Effector memory CD8-positive, alpha-beta T cell (primary cell): ENCODE measurements around the gene CPLX1.
A peak's percentile ranks its signal among the peaks of the same experiment; 100 is the strongest.
"Not testable (repeated sequence)": the region's sequence is repeated elsewhere in the genome, so short reads cannot be mapped to it uniquely, and the experiment has no call there.

Experiments
- ATAC-seq: fragments of 150-1000 bp; cut with Tn5 transposase; replicated peaks from 2 replicates; pipeline ENCODE4 v1.10.0; 2021; ENCODE audit warnings: mild to moderate bottlenecking, moderate library complexity
- DNase-seq, 3 experiments: peaks; one replicate each; pipeline ENCODE4 v3.0.0; 2021
- H3K27ac Mint-ChIP-seq, 2 donors: one replicate each; pipeline ENCODE4 v1.8.0; 2022; ENCODE audit warnings: mild to moderate bottlenecking in 2 of 2, mixed read lengths in 2 of 2, moderate library complexity in 2 of 2
- H3K27me3 Mint-ChIP-seq, 2 donors: one replicate each; pipeline ENCODE4 v1.8.0; 2022; ENCODE audit warnings: mixed read lengths in 2 of 2
- H3K36me3 Mint-ChIP-seq: one replicate; pipeline ENCODE4 v1.8.0; 2022; ENCODE audit warnings: mild to moderate bottlenecking, moderate library complexity, mixed read lengths; ENCODE audit not compliant: insufficient read depth
- H3K4me1 Mint-ChIP-seq, 2 donors: one replicate each; pipeline ENCODE4 v1.8.0; 2022; ENCODE audit warnings: low read depth in 2 of 2, mixed read lengths in 2 of 2
- H3K4me3 Mint-ChIP-seq, 2 donors: one replicate each; pipeline ENCODE4 v1.8.0; 2022; ENCODE audit warnings: mild to moderate bottlenecking in 2 of 2, mixed read lengths in 2 of 2, moderate library complexity in 2 of 2
- H3K9me3 Mint-ChIP-seq, 2 donors: one replicate each; pipeline ENCODE4 v1.8.0; 2022; ENCODE audit warnings: mixed read lengths in 2 of 2

The CPLX1 gene

GRCh38 chr4:786074-786741, 39.7 kb downstream of the CPLX1 start:
- Mint-ChIP-seq H3K36me3 (peaks cover 19% of the 10 kb centered on the region), H3K9me3 (no peaks in the 10 kb centered on the region), H3K27me3 (peaks cover 28 to 29% of the 10 kb centered on the region in 2 donors), H3K27ac (no peak overlapping the region), H3K4me3 (peak overlapping the region; percentile 8 to 55), H3K4me1 (peaks cover 14 to 16% of the 10 kb centered on the region in 2 donors)
- ATAC-seq (no peak), DNase-seq (no peak)

- DNase-seq (no peak), ATAC-seq (no peak)
- H3K36me3 Mint-ChIP-seq, result peaks cover 26% of the 10 kb centered on the region
- H3K9me3 Mint-ChIP-seq, result no peaks in the 10 kb centered on the region
- peak overlapping the region; percentile 35 to 55 for H3K4me3 Mint-ChIP-seq
- peaks cover 23 to 28% of the 10 kb centered on the region in 2 donors for H3K27me3 Mint-ChIP-seq
- peaks cover 14 to 16% of the 10 kb centered on the region in 2 donors for H3K4me1 Mint-ChIP-seq
- no peak overlapping the region for H3K27ac Mint-ChIP-seq
These were observed 40.4 kb downstream of the CPLX1 start for GRCh38 chr4:785332-786073.

- DNase-seq (no peak), ATAC-seq (no peak)
- H3K27me3 Mint-ChIP-seq, result peaks cover 22 to 28% of the 10 kb centered on the region in 2 donors
- H3K36me3 Mint-ChIP-seq, result peaks cover 34% of the 10 kb centered on the region
- H3K4me1 Mint-ChIP-seq, result peaks cover 22 to 24% of the 10 kb centered on the region in 2 donors
- no peak overlapping the region for H3K27ac Mint-ChIP-seq
- H3K9me3 Mint-ChIP-seq, result no peaks in the 10 kb centered on the region
- H3K4me3 Mint-ChIP-seq, result peak overlapping the region; percentile 35 to 55
These were observed 41.3 kb downstream of the CPLX1 start for GRCh38 chr4:784401-785331.

GRCh38 chr4:781493-782216, 44.3 kb downstream of the CPLX1 start:
- Mint-ChIP-seq H3K36me3 (peaks cover 59% of the 10 kb centered on the region), H3K9me3 (no peaks in the 10 kb centered on the region), H3K4me1 (peaks cover 41% of the 10 kb centered on the region in 2 donors), H3K27ac (peak overlapping the region; percentile 94 to 97), H3K4me3 (peak overlapping the region; percentile 84 to 85), H3K27me3 (peaks cover 16 to 18% of the 10 kb centered on the region in 2 donors)
- ATAC-seq, result peak; percentile 90
- DNase-seq, result peak; percentile 98 to 99 (median 99)

GRCh38 chr4:780716-781492, 45.0 kb downstream of the CPLX1 start:
- no peaks in the 10 kb centered on the region for H3K9me3 Mint-ChIP-seq
- H3K4me1 Mint-ChIP-seq, result peaks cover 45 to 46% of the 10 kb centered on the region in 2 donors
- H3K27me3 Mint-ChIP-seq, result peaks cover 16 to 18% of the 10 kb centered on the region in 2 donors
- no peak for DNase-seq
- peak overlapping the region; percentile 94 to 97 for H3K27ac Mint-ChIP-seq
- no peak for ATAC-seq
- peak overlapping the region; percentile 84 to 85 for H3K4me3 Mint-ChIP-seq
- peaks cover 65% of the 10 kb centered on the region for H3K36me3 Mint-ChIP-seq

GRCh38 chr4:780255-780654, 45.7 kb downstream of the CPLX1 start:
- ATAC-seq, H3K9me3 Mint-ChIP-seq, DNase-seq: not testable (repeated sequence)
- Mint-ChIP-seq H3K27ac (peak overlapping the region; percentile 44 to 97), H3K36me3 (peaks cover 70% of the 10 kb centered on the region), H3K4me1 (peaks cover 47 to 48% of the 10 kb centered on the region in 2 donors), H3K4me3 (peak overlapping the region; percentile 84 to 85), H3K27me3 (peaks cover 11 to 14% of the 10 kb centered on the region in 2 donors)

DNA sequence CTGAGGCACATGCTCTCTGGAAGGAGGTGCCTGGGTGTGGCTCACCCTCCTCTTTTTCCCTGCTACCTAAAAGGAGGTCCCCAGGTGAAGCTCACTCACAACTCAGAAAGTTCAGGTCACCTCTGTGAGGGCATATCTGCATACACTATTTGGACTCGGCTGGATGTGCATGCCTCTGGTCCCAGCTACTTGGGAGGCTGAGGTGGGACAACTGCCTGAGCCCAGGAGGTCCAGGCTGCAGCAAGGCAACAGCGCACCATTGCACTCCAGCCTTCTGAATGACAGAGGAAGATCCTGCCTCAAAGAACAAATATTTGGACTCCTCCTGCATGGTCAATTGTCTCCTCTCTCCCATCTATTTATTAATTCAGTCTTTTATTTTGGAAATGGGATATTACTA, 46.4 kb downstream of the CPLX1 start:
- Mint-ChIP-seq H3K36me3 (peaks cover 76% of the 10 kb centered on the region), H3K9me3 (no peaks in the 10 kb centered on the region), H3K4me1 (peaks cover 49% of the 10 kb centered on the region in 2 donors), H3K27me3 (peaks cover 4 to 7% of the 10 kb centered on the region in 2 donors), H3K27ac (peak overlapping the region; percentile 44 to 97), H3K4me3 (peak overlapping the region; percentile 84 to 85)
- ATAC-seq (no peak), DNase-seq (no peak)

DNA sequence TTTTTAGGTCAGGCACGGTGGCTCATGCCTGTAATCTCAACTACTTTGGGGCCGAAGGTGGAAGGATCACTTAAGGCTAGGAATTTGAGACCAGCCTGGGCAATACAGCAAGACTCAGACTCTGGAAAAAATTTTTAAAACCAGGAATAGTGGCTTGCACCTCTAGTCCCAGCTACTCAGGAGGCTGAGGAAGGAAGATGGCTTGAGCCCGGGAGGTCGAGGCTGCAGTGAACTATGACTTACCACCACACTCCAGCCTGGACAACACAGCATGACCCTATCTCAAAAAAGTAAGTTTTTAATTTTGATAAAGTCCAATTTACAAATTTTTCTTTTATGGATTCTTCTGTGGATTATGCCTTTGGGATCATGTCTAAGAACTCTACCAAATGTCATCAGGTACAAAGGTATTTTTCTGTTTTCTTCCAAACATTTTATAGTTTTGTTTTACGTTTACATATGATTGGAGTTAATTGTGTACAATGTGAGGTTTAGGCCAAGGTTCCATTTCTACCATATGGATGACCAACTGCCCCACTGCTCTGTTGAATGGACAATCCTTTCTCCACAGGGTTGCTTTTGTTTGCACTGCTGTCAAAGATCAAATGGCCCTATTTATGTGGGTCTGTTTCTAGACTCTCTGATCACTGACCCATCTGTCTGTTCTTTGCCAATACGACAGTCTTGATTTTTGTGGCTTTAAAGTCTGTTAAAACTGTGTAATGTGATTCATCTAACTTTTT, 48.2 kb downstream of the CPLX1 start:
- Mint-ChIP-seq H3K36me3 (peaks cover 83% of the 10 kb centered on the region), H3K27me3 (no peaks in the 10 kb centered on the region), H3K9me3 (no peaks in the 10 kb centered on the region), H3K27ac (peak overlapping the region; percentile 13 to 53), H3K4me3 (no peak overlapping the region), H3K4me1 (peaks cover 52 to 60% of the 10 kb centered on the region in 2 donors)
- DNase-seq (no peak), ATAC-seq (no peak)

- H3K9me3 Mint-ChIP-seq, result no peaks in the 10 kb centered on the region
- no peaks in the 10 kb centered on the region for H3K27me3 Mint-ChIP-seq
- peak overlapping the region; percentile 3 to 53 for H3K4me3 Mint-ChIP-seq
- DNase-seq (no peak), ATAC-seq (no peak)
- peaks cover 81% of the 10 kb centered on the region for H3K36me3 Mint-ChIP-seq
- H3K27ac Mint-ChIP-seq, result peak overlapping the region; percentile 13 to 53
- H3K4me1 Mint-ChIP-seq, result peaks cover 48 to 55% of the 10 kb centered on the region in 2 donors
These were observed 49.0 kb downstream of the CPLX1 start for GRCh38 chr4:776743-777441.

GRCh38 chr4:775485-775884, 50.4 kb downstream of the CPLX1 start:
- not testable (repeated sequence) for ATAC-seq, H3K27me3 Mint-ChIP-seq, DNase-seq, H3K9me3 Mint-ChIP-seq
- Mint-ChIP-seq H3K4me3 (peak overlapping the region; percentile 39 to 58), H3K36me3 (peaks cover 81% of the 10 kb centered on the region), H3K27ac (peak overlapping the region; percentile 85 to 87), H3K4me1 (peaks cover 48 to 58% of the 10 kb centered on the region in 2 donors)

- peak overlapping the region; percentile 85 to 87 for H3K27ac Mint-ChIP-seq
- H3K9me3 Mint-ChIP-seq, ATAC-seq, DNase-seq, H3K27me3 Mint-ChIP-seq: not testable (repeated sequence)
- peaks cover 43 to 51% of the 10 kb centered on the region in 2 donors for H3K4me1 Mint-ChIP-seq
- peak overlapping the region; percentile 39 to 58 for H3K4me3 Mint-ChIP-seq
- H3K36me3 Mint-ChIP-seq, result peaks cover 82% of the 10 kb centered on the region
These were observed 51.4 kb downstream of the CPLX1 start for GRCh38 chr4:774419-775092.
